ENCODE data around the gene IQSEC2.

- TF ChIP-seq CTCF (IDR thresholded peaks at IDR 0.05) (no peak), POLR2A (IDR thresholded peaks at IDR 0.05) (no peak)
Observed at GRCh38 chrX:53324803-53325202, 43.4 kb upstream of the IQSEC2 start.
